H1 (cell line): ENCODE results near the gene PCDH7.

Source experiments
- ASH2L ChIP-seq: fragments of 200-600, 300-600 bp; sonication (generic); IDR thresholded peaks from one replicate; pipeline ENCODE4 v1.7.1; 2017; ENCODE audit warnings: low read length
- CEBPB ChIP-seq: IDR thresholded peaks from 2 replicates; pipeline ENCODE4 v1.6.1; 2012; ENCODE audit warnings: low read depth, low read length
- CREB1 ChIP-seq: IDR thresholded peaks from 2 replicates; pipeline ENCODE4 v1.6.1; 2012; ENCODE audit warnings: inconsistent platforms
- CTCF ChIP-seq, 3 experiments: IDR thresholded peaks; 1 replicate in 2 of 3; 2 replicates in 1 of 3; pipeline versions ENCODE4 v1.5.1 to v1.6.1; 2011; ENCODE audit warnings: low read length in 3 of 3, mild to moderate bottlenecking in 3 of 3, inconsistent platforms in 2 of 3, low read depth in 1 of 3, moderate library complexity in 1 of 3; ENCODE audit not compliant: insufficient read depth in 1 of 3; ENCODE audit errors: control extremely low read depth in 1 of 3
- EZH2 ChIP-seq: fragments of 200-600 bp; sonication (generic); IDR thresholded peaks from 2 replicates; pipeline ENCODE4 v1.7.1; 2012; ENCODE audit warnings: low read depth, mild to moderate bottlenecking, moderate library complexity, low read length, inconsistent platforms; ENCODE audit not compliant: severe bottlenecking
- POLR2A ChIP-seq, 2 experiments: IDR thresholded peaks; 1 replicate in 1 of 2; 2 replicates in 1 of 2; pipeline ENCODE4 v1.6.1; 2011; ENCODE audit warnings: low read depth in 2 of 2, low read length in 2 of 2, mild to moderate bottlenecking in 2 of 2; ENCODE audit errors: control extremely low read depth in 1 of 2
- RAD21 ChIP-seq, 2 experiments: IDR thresholded peaks in 1 of 2; conservative IDR thresholded peaks in 1 of 2; 2 replicates each; pipeline ENCODE4 v1.6.1; 2011; ENCODE audit warnings: low read depth in 2 of 2, low read length in 2 of 2, improper control_type of control experiment in 1 of 2, inconsistent platforms in 1 of 2, mild to moderate bottlenecking in 1 of 2, moderate library complexity in 1 of 2
- RXRA ChIP-seq: IDR thresholded peaks from 2 replicates; pipeline ENCODE4 v1.6.1; 2011; ENCODE audit warnings: low read depth, mild to moderate bottlenecking, low read length, moderate library complexity; ENCODE audit not compliant: insufficient read depth
- SP2 ChIP-seq: IDR thresholded peaks from 2 replicates; pipeline ENCODE4 v1.6.1; 2012; ENCODE audit warnings: mild to moderate bottlenecking, low read length, inconsistent platforms
- YY1 ChIP-seq: IDR thresholded peaks from 2 replicates; pipeline ENCODE4 v1.6.1; 2011; ENCODE audit warnings: low read depth, mild to moderate bottlenecking, low read length

GRCh38 chr4:30757357-30757756 lies 37.2 kb downstream of the PCDH7 start:
- TF ChIP-seq CTCF (IDR thresholded peaks at IDR 0.05; ENCODE audit: control extremely low read depth in 1 of 3, insufficient read depth in 1 of 3, low read depth in 1 of 3, low read length in 3 of 3) (no peak), CREB1 (no peak), RXRA (no peak), POLR2A (IDR thresholded peaks at IDR 0.05; ENCODE audit: control extremely low read depth in 1 of 2, low read depth in 2 of 2, low read length in 2 of 2) (no peak), YY1 (no peak), CEBPB (no peak), EZH2 (no peak), ASH2L (no peak), RAD21 (IDR thresholded peaks at IDR 0.05 in 1 of 2, conservative IDR thresholded peaks at IDR 0.05 in 1 of 2; ENCODE audit: low read depth in 2 of 2, low read length in 2 of 2) (no peak), SP2 (no peak)
